ENCODE data around the gene ULK2.

DNA sequence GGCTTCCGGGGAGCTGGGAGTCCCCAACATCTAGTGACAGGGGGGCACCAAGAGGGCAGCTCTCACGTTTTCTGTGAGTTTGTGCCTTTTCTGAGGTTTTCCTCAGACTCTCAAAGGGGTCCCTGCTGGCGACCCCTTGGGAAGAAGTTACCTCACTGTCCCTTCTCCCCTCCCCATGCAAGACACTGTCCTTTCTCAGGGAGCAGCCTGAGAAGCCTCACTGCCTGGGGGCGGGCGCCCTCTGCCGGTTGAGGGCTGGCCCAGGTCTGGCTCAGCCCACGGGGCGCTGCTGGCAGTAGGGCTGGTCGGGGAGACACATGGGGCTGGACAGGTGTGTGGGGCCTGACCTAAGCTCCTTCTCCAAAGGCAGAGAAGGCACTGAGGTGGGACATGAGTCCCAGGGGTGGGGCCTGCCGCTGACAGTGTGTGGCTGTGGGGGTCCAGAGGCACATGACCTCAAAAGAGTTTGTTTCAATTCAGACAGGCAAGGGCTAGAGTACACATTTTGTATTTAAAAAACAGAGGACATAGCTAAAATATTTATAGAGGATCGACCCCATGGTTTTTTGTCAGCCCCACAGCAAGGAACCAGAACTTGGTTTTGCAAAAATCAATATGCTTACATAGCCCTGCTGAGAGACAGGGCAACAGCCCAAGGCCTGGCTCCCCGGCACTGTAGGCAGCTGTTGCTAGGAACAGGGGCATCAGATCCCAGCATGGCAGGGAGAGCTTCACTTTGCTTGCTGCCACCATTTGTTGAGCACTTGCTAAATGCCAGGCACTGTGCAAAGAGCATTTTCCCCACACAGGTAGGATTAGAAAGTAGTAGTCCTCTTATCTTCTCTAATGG lies 101.1 kb downstream of the ULK2 start:
- no peak for TF ChIP-seq POLR2A (IDR thresholded peaks at IDR 0.05; ENCODE audit: low read length)
- TF ChIP-seq GATA1 (IDR thresholded peaks at IDR 0.05; ENCODE audit: low read depth, low read length), result no peak

Data from erythroblast (primary cell).